IMR-90 (cell line): Measurements from ENCODE around the gene WNT6.

ENCODE experiments used
- CHD1 ChIP-seq: IDR thresholded peaks from 2 replicates; pipeline ENCODE4 v1.6.1; 2012; ENCODE audit warnings: low read depth, low read length, improper control_type of control experiment
- CTCF ChIP-seq: conservative IDR thresholded peaks from 2 replicates; pipeline ENCODE4 v1.5.1; 2012; ENCODE audit warnings: mild to moderate bottlenecking, low read depth, low read length, improper control_type of control experiment
- ELK1 ChIP-seq: fragments of 150-350 bp; IDR thresholded peaks from 2 replicates; pipeline ENCODE4 v1.6.1; 2016; ENCODE audit warnings: low read depth, mild to moderate bottlenecking, low read length, moderate library complexity, borderline replicate concordance
- MAFK ChIP-seq: IDR thresholded peaks from 2 replicates; pipeline ENCODE4 v1.6.1; 2012; ENCODE audit warnings: low read depth, low read length, improper control_type of control experiment
- POLR2A ChIP-seq: IDR thresholded peaks from 2 replicates; pipeline ENCODE4 v1.6.1; 2012; ENCODE audit warnings: mild to moderate bottlenecking, low read depth, low read length
- RCOR1 ChIP-seq: IDR thresholded peaks from 2 replicates; pipeline ENCODE4 v1.6.1; 2012; ENCODE audit warnings: mild to moderate bottlenecking, low read length, improper control_type of control experiment; ENCODE audit not compliant: insufficient replicate concordance

DNA sequence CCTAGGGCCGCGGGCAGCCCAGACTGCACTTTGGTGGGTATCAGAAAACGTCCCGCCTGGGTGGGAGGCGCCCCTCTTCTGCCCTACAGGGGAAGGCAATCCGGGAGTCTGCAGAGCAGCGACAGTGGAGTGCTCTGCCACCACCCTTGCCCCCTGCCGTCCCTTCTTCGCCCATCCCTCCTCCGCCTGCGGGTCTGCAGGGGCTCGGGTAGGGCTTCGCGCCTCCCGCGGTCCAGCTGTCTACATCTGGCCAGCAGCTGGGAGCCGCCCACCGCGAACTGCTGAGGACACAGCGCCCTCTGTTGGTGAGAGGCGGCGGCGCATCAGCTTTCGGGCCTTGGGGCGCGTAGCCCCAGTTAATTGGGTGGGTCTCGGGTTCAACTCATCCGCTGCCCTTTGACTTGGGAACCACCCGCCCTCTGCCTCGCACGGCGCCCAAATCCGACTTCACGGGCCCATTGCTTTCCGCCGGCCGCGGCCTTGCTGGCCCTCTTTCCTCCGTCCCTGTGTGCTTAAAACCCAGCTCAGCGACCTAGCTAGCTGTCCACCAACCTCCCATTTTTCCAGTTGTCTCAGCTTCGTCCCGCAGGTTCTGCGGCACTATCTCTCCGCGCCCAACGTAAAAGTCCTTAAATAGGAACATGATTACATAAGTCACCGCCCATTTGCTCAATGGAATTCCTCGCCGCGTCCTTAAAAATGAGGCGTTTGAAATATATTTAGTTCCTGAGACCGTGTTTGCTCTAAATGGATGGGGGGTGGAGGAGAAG is 38.7 kb downstream of the WNT6 start:
- no peak for TF ChIP-seq MAFK
- TF ChIP-seq CTCF, result peak; percentile 79
- TF ChIP-seq RCOR1, result no peak
- TF ChIP-seq CHD1, result no peak
- no peak for TF ChIP-seq POLR2A
- TF ChIP-seq ELK1, result no peak
